Measurements from ENCODE around the gene PPT1.

DNA sequence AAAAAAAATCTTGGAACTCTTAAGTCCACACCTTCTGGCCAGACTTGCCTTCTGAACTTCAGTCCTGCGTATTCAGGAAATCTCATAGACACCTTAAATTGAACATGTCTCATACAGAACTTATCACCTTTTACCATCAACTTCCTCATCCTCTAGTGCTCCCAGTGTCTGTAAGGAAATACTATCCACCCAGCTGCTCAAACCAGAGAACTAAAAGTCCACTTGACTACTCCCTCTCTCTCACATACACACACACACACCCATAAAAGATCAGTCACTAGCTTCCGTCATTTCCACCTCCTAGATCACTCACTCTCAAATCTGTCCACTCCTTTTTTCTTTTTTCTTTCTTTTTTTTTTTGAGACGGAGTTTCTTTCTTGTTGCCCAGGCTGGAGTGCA, 67.4 kb downstream of the PPT1 start:
- no peak for TF ChIP-seq FOXK1 (CRISPR knock-in tag; IDR thresholded peaks at IDR 0.05)
- TF ChIP-seq, protein P1, sequence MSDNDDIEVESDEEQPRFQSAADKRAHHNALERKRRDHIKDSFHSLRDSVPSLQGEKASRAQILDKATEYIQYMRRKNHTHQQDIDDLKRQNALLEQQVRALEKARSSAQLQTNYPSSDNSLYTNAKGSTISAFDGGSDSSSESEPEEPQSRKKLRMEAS (CRISPR knock-in tag; IDR thresholded peaks at IDR 0.05), result no peak
- no peak for TF ChIP-seq CREB1 (CRISPR knock-in tag; IDR thresholded peaks at IDR 0.05)
